Heart left ventricle (tissue), 16 donors: ENCODE results near the gene MLLT3. TPM values are rescaled to one million over a fixed set of nuclear protein-coding genes. Genes with fewer than 3 reads are reported as not detected.

Experiments
- ATAC-seq, 4 donors: fragments of 200-7000 bp; cut with Tn5 transposase; one replicate each; pipeline ENCODE4 v1.9.1; 2020 to 2022; ENCODE audit warnings: moderate library complexity in 4 of 4, mild to moderate bottlenecking in 3 of 4, moderate number of reproducible peaks in 1 of 4
- DNase-seq, 5 donors: peaks; one replicate each; pipeline ENCODE4 v3.0.0-alpha.2; 2020
- H3K27ac ChIP-seq, 12 donors: fragments of 200-600 bp; sonication (generic) in 4 of 12; one replicate each; pipeline versions ENCODE4 v1.5.0 to v1.8.0; 2016 to 2022; ENCODE audit warnings: mild to moderate bottlenecking in 2 of 12
- H3K27me3 ChIP-seq, 9 donors: fragments of 200-600 bp; sonication (generic) in 2 of 9; one replicate each; pipeline versions ENCODE4 v1.5.1 to v1.8.0; 2016 to 2022; ENCODE audit warnings: mild to moderate bottlenecking in 3 of 9
- H3K36me3 ChIP-seq, 9 donors: fragments of 200-600 bp; sonication (generic) in 2 of 9; one replicate each; pipeline versions ENCODE4 v1.5.0 to v1.8.0; 2018 to 2022; ENCODE audit warnings: mild to moderate bottlenecking in 2 of 9
- H3K4me1 ChIP-seq, 12 donors: fragments of 200-600 bp; sonication (generic) in 4 of 12; one replicate each; pipeline versions ENCODE4 v1.5.0 to v1.8.0; 2016 to 2022; ENCODE audit warnings: mild to moderate bottlenecking in 3 of 12
- H3K4me3 ChIP-seq, 12 donors: fragments of 200-600 bp; sonication (generic) in 4 of 12; one replicate each; pipeline versions ENCODE4 v1.5.0 to v1.8.0; 2017 to 2022; ENCODE audit warnings: mild to moderate bottlenecking in 9 of 12, moderate library complexity in 4 of 12
- H3K9me3 ChIP-seq, 12 donors: fragments of 200-600 bp; sonication (generic) in 4 of 12; one replicate each; pipeline versions ENCODE4 v1.5.0 to v1.8.0; 2016 to 2022; ENCODE audit warnings: mild to moderate bottlenecking in 1 of 12
- POLR2A ChIP-seq, 2 donors: fragments of 450-650 bp; IDR thresholded peaks; one replicate each; pipeline ENCODE4 v1.6.1; 2017; ENCODE audit warnings: antibody characterized with exemption in 2 of 2, mild to moderate bottlenecking in 2 of 2, moderate library complexity in 2 of 2
- WGBS, 4 donors: extraction: QIAGEN DNeasy Blood & Tissue Kit in 2 of 4; methylation state at CpG; one replicate each; pipeline versions ENCODE4 v1.1.5 to v1.1.7; 2013 to 2018; 5-methylcytosine and 5-hydroxymethylcytosine counted together
- intact Hi-C, 10 donors: fragments of 100-400 bp; cut with DNase I; formaldehyde crosslinking; loops; one replicate each; pipeline versions ENCODE4 v1.11.1 to v1.14.2; 2022
- polyA plus RNA-seq, 2 donors: library from polyadenylated mRNA; stranded (reverse); fragments of 200-250 nt; gene quantifications; one replicate each; pipeline ENCODE4 v1.2.3, GENCODE V29; 2013
- total RNA-seq, 9 donors: library from RNA; depleted of rRNA in 2 of 9; stranded (reverse); fragments of >200 nt in 2 of 9; fragmentation: NEBNext Ultra II Directional in 3 of 9; extraction: Animal tissue kit (Norgen Biotek cat#: 25700) in 3 of 9; gene quantifications; one replicate each; pipeline versions ENCODE4 v1.1.0 to v1.2.4, GENCODE V29; 2016 to 2023
- TF ChIP-seq, protein P1 (sequence below), 12 donors: fragments of 200-600 bp; sonication (generic) in 4 of 12; IDR thresholded peaks; one replicate each; pipeline versions ENCODE4 v1.5.0 to v1.8.0; 2018 to 2022; ENCODE audit warnings: antibody characterized with exemption in 12 of 12, mild to moderate bottlenecking in 5 of 12
- donor health status: ischemic (EF 13 %, LVEDD 7.1; RV severe dilation, severe dysfunction).
- donor health status: healthy with polysubstance abuse.
- donor health status: DM: no; HTN: yes; CAD: no.
- donor health status: DM: no; HTN: no; CAD: no.
- donor health status: ischemic (EF 25% LVEDD 6.9; RV normal size, moderate dysfunction).
- donor health status: ischemic (EF 25% LVEDD 5.7; RV mildly dilated, moderate dysfunction).
- donor health status: healthy.
- donor health status: DM: yes; HTN: yes; CAD: no.
- donor health status: ischemic (EF 35%, LVEDD 5.7; RV mildly dilated, moderate dysfunction).
- donor health status: nonischemic (EF 11% LVEDD 7.7; RV severe dilation, severe dysfunction).
- donor health status: DM: yes; HTN: yes; CAD: no.
- donor health status: PGD.
- donor health status: ischemic (EF 29% LVEDD 5.4; RV normal size, mild dysfunction).
- donor health status: nonischemic (EF 23%, LVEDD 6.1; RV moderate dilation, normal function).

The MLLT3 gene
- total and polyA plus RNA-seq, 11 donors = 7.5 to 21.0 (median 15.3) TPM

DNA sequence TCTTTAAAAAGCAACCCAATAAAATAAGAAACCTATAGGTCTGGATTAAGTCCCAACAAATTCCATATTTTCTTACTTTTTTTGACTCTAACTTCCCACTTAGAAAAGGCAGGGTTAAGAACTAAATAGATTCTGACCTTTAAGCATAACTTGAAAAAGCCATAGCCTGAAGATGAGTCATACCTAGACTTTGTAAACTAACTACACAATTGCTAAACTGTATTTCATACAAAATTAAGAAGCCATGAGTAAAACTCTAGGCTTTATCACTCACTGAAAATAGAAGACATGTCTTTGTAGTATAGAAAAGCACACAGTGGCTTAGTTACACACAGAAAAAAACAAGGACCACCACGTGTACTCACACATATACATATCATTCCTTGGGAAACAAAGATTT, 51.5 kb downstream of the MLLT3 start:
- peak in 1 of 4 donors; percentile 61 for ATAC-seq
- no peaks in the 10 kb centered on the region for H3K27me3 ChIP-seq
- peaks cover 0 to 10% (median 6%) of the 10 kb centered on the region in 12 donors for H3K9me3 ChIP-seq
- H3K36me3 ChIP-seq = no peaks in the 10 kb centered on the region
- WGBS, 4 donors = 88 to 97% (median 96%) methylated on average over 1 of the region's 1 CpG
- TF ChIP-seq, protein P1, sequence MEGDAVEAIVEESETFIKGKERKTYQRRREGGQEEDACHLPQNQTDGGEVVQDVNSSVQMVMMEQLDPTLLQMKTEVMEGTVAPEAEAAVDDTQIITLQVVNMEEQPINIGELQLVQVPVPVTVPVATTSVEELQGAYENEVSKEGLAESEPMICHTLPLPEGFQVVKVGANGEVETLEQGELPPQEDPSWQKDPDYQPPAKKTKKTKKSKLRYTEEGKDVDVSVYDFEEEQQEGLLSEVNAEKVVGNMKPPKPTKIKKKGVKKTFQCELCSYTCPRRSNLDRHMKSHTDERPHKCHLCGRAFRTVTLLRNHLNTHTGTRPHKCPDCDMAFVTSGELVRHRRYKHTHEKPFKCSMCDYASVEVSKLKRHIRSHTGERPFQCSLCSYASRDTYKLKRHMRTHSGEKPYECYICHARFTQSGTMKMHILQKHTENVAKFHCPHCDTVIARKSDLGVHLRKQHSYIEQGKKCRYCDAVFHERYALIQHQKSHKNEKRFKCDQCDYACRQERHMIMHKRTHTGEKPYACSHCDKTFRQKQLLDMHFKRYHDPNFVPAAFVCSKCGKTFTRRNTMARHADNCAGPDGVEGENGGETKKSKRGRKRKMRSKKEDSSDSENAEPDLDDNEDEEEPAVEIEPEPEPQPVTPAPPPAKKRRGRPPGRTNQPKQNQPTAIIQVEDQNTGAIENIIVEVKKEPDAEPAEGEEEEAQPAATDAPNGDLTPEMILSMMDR (IDR thresholded peaks at IDR 0.05) = no peak
- no peak for TF ChIP-seq POLR2A (IDR thresholded peaks at IDR 0.05)
- DNase-seq = no peak
- intact Hi-C loops = no loop called here
- peaks cover 0 to 34% (median 11%) of the 10 kb centered on the region in 12 donors for H3K4me1 ChIP-seq
- peak overlapping the region in 1 of 12 donors; percentile 6 for H3K27ac ChIP-seq
- H3K4me3 ChIP-seq = no peak overlapping the region

DNA sequence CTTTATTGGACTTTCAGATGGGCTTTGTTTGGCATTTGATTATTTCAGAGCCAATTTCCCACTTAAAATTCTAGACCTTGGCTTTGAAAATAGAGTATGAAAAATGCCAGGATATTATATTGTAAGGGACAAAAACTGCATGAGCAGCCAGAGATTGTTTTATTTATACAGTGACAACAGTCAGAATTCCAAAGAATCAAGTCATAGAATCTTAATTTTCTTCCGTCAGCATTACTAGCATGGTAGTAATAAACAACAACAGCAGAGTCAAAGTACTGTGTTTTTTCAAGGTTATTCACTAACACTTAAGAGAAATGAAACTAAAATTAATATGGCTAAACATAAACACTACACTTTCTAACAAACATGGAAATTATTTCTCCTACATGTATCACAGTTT, 52.2 kb downstream of the MLLT3 start:
- H3K27ac ChIP-seq = peak overlapping the region in 1 of 12 donors; percentile 6
- no peak overlapping the region for H3K4me3 ChIP-seq
- 66 to 78% (median 70%) methylated on average over 1 of the region's 1 CpG for WGBS, 4 donors
- ATAC-seq (no peak), DNase-seq (no peak)
- H3K4me1 ChIP-seq = peaks cover 0 to 34% (median 11%) of the 10 kb centered on the region in 12 donors
- H3K9me3 ChIP-seq = peaks cover 0 to 4% (median 0%) of the 10 kb centered on the region in 12 donors
- intact Hi-C loops = no loop called here
- H3K36me3 ChIP-seq = no peaks in the 10 kb centered on the region
- TF ChIP-seq, protein P1 (IDR thresholded peaks at IDR 0.05) = no peak
- TF ChIP-seq POLR2A (IDR thresholded peaks at IDR 0.05) = no peak
- no peaks in the 10 kb centered on the region for H3K27me3 ChIP-seq

DNA sequence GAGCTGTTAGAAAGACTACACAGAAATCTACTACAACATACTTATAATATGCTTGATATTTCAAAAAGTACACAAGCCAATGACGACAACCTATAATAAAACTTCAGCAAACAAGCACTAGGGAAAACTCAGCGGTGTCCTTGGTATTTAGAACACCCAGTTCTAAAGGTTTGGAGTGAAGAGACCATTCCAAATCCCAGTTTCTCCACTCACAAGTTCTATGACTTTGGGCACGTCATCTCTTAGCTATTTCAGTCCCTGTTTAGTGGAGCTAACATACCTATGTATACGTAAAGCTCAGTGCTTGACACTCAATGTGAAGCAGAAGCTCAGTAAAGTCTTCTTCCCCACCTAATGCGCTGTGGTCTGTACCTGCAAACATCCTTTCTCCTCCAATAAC, 52.8 kb downstream of the MLLT3 start:
- Histone ChIP-seq H3K36me3 (no peaks in the 10 kb centered on the region), H3K4me3 (no peak overlapping the region), H3K27ac (no peak overlapping the region), H3K9me3 (no peaks in the 10 kb centered on the region), H3K4me1 (peaks cover 0 to 34% (median 11%) of the 10 kb centered on the region in 12 donors), H3K27me3 (no peaks in the 10 kb centered on the region)
- WGBS, 4 donors = 74 to 91% (median 86%) methylated on average over 5 of the region's 5 CpGs
- ATAC-seq (no peak), DNase-seq (no peak)
- intact Hi-C loops = no loop called here
- TF ChIP-seq, protein P1 (IDR thresholded peaks at IDR 0.05) = no peak
- TF ChIP-seq POLR2A (IDR thresholded peaks at IDR 0.05) = no peak

DNA sequence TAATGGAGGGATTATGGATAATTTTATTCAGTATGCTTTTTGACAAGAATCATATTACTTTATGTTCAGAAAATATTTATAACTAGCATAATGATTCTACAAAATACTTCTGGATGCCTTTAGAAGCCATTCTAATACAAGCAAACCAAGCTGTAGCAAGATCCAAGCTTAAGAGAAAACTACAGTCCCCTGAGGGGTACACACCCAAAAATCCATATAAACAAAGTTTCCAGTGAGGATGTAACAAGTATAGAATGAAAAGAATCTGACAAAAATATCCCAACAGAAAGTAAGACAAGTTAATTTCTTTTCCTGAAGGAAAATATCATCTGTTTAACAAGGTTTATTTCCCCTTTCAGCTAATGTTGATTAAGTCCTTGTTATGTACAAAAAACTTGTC, 53.9 kb downstream of the MLLT3 start:
- Histone ChIP-seq H3K36me3 (no peaks in the 10 kb centered on the region), H3K27me3 (no peaks in the 10 kb centered on the region), H3K4me1 (peaks cover 0 to 37% (median 14%) of the 10 kb centered on the region in 12 donors), H3K4me3 (no peak overlapping the region), H3K9me3 (no peaks in the 10 kb centered on the region), H3K27ac (no peak overlapping the region)
- intact Hi-C loops = no loop called here
- ATAC-seq = no peak
- no peak for DNase-seq
- TF ChIP-seq, protein P1 (IDR thresholded peaks at IDR 0.05) = no peak
- TF ChIP-seq POLR2A (IDR thresholded peaks at IDR 0.05) = no peak
